ENCODE measurements around the gene PSG6.
"Not testable (repeated sequence)": the region's sequence is repeated elsewhere in the genome, so short reads cannot be mapped to it uniquely, and the experiment has no call there.

Gene PSG6

DNA sequence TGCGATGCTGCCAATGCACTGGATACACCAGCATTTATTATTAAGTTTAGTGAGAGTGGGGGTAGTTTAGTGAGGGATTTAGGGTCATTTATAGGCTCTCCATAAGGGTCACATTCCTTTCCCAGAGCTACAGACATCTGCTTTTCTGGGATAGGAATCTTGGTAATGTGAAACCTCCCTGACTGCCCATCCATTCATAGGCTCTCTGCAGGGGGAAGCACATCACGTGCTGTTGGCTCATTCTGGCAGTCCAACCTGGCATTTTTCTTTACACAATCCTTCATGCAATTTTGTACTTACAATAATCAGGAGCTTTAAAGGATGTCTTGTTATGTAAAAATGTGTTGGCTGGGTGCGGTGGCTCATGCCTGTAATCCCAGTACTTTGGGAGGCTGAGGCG lies 17.1 kb downstream of the PSG6 start:
- DNase-seq = not testable (repeated sequence)

GRCh38 chr19:42899674-42900073 lies 18.0 kb downstream of the PSG6 start:
- DNase-seq = not testable (repeated sequence)

DNA sequence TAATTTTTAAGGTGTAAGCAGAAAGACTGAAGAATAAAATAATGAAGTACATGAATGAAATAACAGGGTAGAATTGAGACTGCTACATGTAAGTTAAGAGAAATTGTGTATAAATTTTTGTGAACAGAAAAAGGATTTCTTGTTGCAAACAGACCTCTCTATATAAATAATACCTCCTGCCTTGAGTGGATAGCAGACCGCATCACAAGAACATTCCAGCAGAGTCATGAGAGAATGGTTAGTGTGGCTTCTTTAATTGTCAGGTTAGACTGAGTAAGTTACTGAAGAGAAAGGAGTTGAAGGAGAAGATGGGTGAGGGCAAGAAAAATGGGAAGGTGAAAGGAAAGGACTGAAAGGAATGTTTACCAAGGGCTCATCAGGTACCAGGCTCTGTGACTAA lies 18.6 kb downstream of the PSG6 start:
- not testable (repeated sequence) for DNase-seq

- not testable (repeated sequence) for DNase-seq
These were observed 19.0 kb downstream of the PSG6 start for GRCh38 chr19:42898656-42899055.

DNA sequence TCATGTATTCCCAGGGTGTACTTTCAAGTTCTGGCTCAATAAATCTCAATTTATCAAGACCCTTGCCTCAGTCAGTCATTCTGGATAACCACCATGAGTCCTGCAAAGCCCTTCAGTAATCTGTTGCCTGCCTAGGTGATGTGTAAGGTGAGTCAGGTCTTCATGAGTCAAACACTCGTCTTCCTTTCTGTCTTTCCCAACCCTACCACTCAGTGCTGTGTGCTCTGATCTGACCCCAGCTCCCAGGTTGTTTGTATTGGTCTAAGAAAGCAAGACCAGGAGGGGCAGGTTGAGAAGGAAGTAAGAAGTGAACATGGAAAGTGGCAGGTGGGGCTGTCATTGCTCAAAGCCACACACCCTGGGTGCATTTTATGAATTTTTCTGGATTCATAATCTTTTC lies 20.0 kb downstream of the PSG6 start:
- not testable (repeated sequence) for DNase-seq

GRCh38 chr19:42890446-42890845 lies 27.2 kb downstream of the PSG6 start:
- DNase-seq = not testable (repeated sequence)

DNA sequence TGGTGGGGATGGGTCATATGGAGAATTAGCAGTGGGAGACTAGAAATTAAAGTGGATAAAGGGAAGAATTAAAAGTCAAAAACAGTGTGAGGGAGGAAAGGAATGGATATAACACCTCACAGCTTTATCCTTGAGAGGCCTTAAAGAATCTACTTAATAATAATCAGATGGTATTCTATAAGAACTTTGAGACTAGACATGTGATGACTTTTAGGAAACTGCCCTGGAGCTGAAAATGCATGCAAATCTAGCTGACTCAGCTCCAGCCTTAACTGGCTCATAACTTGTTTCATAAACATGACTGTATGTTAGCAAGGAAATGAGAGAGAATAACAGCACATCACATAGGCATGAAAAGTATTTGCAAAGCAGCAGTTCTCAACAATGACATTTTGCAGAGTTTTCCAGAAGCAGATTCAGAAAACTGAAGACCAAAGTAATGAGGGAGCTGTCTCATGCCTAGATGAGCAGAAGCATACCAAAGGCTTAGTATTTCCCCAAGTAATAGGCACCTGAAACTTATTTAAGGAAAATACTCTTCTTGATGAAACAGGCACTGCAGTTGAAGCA lies 29.7 kb downstream of the PSG6 start:
- not testable (repeated sequence) for DNase-seq

- DNase-seq = not testable (repeated sequence)
These were observed 35.0 kb downstream of the PSG6 start for GRCh38 chr19:42882730-42883129.

DNA sequence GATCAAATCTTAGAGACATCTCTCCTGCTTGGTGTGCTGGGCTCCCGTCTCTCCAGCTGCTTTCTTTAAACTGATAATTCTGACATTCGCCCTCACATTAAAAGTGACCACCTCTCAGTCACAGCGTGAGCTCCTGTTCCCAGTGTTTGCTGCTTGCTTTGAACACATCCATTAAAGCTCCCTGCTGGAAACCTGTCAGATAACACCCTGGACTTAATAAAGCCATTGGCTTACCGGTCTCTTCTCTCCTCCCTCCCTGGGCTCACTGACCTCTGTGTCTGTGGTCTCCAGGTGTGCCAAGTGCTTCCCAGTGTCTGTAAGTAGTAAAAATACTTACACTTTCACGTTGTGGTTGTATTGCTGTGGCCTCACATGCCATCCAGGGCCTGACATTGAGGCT lies 35.7 kb downstream of the PSG6 start:
- DNase-seq = not testable (repeated sequence)

DNA sequence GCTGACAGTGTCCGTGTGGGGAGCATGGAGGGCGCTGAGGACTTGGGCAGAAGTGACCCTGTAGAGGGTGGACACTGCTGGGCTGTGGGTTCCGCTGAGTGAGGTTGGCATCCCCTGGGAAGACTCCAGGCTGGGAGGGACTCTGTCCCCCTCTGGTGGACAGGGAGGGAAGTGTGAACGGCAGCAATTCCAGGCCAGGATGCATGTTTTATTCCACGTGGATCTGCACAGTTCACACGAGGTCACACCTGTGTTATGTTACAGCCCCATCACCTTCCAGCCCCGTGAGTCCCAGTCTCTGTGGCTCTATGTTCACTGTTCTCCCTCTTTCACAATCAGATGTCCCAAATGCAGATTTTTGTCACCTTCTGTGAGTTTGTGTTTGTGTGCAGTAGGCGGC lies 36.4 kb downstream of the PSG6 start:
- not testable (repeated sequence) for DNase-seq

- DNase-seq = not testable (repeated sequence)
These were observed 37.1 kb downstream of the PSG6 start for GRCh38 chr19:42880621-42881020.

GRCh38 chr19:42879613-42880012 lies 38.1 kb downstream of the PSG6 start, which contains the start of gene PSG1:
TSS of gene PSG1 (minus strand) at chr19:42879713. CDS start at chr19:42879581, 132 bp downstream.
- DNase-seq = no peak

- DNase-seq = not testable (repeated sequence)
These were observed 41.1 kb downstream of the PSG6 start for GRCh38 chr19:42876596-42876995.

- not testable (repeated sequence) for DNase-seq
These were observed 41.8 kb downstream of the PSG6 start for GRCh38 chr19:42875881-42876280.

DNA sequence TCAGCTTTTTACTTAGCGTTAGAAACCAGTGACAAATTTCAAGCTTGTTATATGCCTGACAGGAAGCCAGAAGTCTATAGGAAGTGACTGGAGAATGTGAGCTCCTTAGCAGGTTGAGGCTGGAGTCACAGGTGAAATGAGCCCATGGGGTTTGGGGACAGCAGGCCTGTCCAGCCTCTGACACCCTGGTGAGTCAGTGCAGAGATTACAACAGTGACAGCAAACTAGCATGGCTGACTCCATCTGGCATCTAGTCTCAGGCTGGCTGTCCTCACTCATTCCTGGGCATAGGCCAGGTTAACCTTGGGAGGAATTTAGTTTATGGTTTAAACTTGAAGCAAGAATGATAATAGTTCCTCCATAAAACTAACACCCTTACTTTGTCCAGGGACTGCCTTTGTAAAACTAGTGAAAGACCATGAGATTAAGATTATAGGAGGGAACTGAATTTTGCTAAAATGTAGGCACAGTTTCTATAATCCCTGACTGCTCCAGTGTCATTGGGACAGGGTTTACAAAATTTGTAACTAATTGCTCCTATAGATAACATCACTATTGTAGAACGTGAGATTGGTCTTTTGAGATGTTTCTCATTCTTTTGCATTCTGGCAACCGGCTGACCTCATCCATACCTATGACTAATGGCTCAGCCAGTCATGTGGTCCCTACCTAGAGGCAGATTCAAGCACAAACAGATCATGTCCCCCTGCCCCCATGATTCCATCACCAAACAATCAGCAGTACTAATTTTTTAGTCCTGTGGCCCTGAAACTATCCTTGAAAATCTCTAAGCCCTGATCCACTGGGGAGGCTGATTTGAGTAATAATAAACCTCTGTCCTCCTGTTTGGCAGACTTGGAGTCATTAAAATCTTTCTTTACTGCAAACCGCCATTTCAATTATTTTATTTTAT lies 42.5 kb downstream of the PSG6 start:
- not testable (repeated sequence) for DNase-seq

DNA sequence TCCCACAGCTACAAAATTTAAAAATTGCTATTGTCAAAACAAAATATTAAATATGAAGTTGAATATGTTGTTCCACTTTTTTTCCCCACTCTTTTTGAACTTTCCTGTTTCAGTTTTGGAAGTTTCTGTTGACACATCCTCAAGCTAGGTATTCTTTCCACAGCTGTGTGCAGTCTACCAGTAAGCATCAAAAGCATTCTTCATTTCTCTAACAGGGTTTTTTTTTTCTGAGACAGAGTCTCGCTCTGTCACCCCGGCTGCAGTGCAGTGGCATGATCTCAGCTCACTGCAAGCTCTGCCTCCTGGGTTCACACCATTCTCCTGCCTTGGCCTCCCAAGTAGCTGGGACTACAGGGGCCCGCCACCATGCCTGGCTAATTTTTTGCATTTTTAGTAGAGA lies 43.6 kb downstream of the PSG6 start:
- DNase-seq = not testable (repeated sequence)

DNA sequence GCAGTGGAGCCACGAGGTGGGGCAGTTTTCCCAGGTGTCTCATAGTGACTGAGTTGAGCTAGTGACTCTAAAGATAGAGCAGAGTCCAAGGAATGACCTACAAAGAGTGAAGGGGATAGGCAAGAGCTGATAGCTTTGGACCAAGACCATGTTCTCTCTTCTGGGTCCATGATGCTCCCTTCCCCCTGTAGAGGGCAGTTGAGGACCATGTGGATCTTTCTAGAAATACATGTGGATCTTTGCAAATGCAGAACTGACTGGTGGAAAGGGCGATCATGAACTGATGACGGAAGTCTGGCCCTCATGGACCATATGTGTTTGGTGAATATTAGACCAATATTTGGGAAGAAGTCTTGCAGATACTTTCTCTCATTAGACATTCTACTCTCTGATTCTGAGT lies 45.1 kb downstream of the PSG6 start:
- DNase-seq = no peak

GRCh38 chr19:42857544-42857867 lies 60.2 kb downstream of the PSG6 start:
- no peak for DNase-seq

DNA sequence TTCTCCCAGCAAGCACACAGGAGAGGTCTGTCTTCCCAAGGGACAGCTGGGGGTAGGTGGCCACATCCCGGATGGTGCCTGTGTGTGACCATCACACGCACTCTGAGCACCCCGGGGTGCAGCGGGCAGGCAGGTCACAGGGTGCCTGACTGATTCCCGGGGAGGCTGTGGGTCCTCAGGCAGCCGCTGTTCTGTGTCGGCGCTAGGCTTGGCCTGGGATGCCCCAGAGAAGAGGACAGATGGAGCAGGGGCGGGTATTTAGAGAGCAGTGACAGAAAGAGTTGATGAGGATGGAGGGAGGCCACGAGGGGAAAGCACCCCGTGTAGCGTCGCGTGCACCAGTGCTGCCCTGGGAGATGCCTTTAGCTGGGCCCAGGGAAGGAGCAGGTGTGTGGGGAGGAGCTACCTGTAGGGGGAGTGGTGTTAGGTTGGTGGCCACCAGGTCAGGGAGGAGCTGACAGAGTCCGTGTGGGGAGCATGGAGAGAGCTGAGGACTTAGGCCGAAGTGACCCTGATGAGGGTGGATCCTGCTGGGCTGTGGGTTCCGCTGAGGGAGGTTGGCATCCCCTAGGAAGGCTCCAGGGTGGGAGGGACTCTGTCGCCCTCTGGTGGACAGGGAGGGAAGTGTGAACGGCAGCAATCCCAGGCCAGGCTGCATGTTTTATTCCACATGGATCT lies 60.7 kb downstream of the PSG6 start:
- DNase-seq = not testable (repeated sequence)

GRCh38 chr19:42854745-42855144 lies 62.9 kb downstream of the PSG6 start:
- not testable (repeated sequence) for DNase-seq

DNA sequence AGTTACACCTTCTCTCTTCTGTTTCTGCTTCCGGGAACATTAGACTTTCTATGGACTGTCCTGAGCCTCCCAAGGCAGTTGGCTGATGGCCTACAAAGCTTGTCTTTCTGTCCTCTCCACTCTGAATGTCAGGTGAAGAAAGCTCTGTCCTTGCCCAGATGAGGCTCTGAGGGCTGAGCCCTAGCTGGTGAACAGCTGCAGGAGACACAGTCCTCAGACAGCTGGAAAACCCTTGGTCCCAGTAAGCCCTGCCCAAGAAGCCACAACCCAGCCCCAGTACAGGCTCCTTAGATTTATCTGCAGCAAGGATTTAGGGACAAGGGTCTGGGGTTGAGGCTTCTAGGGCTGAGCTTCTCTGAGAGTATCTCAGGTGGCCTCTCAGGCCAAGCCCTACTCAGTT lies 64.5 kb downstream of the PSG6 start:
- DNase-seq = not testable (repeated sequence)

- not testable (repeated sequence) for DNase-seq
These were observed 64.9 kb downstream of the PSG6 start for GRCh38 chr19:42852821-42853220.
